HG02642 (cell line): ENCODE measurements around the gene RIN3.

Source experiments
- ATAC-seq: cut with Tn5 transposase; IDR thresholded peaks from one replicate; pipeline ENCODE4 v1.9.1; 2021; ENCODE audit warnings: mild to moderate bottlenecking; ENCODE audit not compliant: unreplicated experiment, poor library complexity

RIN3 gene

DNA sequence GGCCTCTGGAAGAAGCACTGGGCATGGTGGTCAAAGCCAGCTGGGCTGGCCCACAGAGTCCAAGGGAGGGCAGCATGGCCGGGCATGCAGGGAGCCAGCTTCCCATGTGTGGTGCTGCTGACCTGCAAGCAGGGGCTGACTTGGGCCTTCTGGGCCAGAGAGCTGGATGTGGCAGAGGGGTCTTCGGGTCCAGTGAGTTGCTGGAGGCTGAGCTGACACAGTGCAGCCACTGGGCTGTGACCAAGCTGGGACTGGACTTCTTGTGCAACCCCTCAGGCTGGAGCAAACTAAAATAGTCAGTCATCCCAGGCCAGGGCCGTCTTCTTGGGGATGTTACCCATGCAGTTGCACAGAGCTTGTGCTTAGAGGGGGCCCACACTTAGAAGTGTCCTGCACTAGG is 7.3 kb upstream of the RIN3 start:
- ATAC-seq = no peak

DNA sequence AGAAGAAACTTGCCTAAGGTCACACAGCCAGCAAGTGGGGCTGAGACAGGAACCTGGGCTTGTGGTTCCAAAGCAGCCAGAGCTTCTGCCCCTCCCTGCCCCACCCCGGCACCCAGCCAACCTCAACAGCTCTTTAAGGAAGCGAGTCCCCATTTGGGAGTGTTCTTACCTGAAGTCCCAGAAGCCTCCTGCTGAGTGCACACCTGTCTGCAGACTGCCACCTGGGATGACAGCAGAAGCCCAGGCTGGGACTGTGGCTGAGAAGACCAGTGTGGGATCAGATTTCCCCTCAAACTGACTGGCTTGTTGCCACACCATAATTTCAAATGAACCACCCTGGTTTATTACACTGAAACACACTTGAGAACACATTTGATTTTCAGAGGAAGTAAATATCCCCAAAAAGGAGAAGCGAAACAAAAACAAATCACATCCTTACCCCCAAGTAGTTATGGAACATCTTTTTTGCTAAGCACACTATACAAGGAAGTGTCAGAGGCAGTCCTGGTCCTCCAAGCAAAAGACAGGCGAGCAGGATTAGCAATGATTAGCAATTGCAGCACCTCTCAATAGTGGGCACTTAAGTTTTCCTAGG is 6.3 kb upstream of the RIN3 start:
- ATAC-seq = no peak

DNA sequence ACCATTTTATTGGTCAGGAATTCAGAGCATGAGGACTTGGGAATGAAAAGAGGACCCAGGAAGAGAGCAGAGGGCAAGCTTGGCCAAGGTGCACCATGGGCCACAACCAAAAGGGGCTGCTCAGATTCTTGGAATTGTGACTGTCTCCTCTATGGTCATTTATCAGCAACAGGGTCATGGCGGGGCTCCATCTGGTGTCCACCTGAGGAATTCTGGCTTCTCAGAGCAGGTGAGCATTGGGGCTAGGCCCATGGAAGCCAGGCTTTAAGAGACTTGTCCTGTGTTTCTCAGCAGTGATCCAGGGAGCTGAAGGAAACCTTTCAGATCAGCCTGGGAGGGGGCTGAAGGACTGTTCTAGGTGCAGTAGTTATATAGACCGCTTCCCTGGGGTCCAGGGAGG is 2.6 kb upstream of the RIN3 start:
- no peak for ATAC-seq

DNA sequence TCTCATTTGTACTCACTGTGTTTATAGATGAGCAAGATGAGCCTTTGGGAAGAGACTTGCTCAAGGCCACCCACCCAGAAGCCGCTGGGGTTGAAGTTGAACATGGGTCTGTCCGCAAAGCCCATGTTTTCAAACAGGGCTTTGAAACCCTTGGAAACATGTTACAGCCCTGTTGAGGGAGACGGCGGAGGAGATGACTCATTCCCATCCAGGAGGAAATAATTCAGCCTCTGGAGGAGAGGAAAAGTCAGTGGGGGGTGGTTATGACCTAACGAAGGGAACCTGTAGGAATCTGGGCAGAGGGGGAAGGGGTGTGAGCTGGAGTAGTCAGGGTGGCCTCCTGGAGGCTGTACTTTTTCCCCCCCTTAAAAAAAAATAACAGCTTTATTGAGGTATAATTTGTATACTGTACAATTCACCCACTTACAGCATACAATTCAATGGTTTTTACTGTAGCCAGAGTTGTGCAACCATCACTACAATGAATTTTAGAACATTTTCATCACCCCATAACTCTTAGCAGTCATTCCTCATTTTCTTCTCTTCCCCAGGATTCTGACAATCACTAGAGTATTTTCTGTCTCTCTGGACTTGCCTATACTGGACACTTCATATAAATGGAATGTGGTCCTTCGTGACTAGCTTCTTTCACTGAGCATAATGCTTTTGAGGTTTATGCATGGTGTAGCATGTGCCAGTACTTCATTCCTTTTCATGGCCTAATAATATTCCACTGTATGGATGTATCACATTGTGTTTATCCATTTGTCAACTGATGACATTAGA is 1.9 kb upstream of the RIN3 start:
- no peak for ATAC-seq

DNA sequence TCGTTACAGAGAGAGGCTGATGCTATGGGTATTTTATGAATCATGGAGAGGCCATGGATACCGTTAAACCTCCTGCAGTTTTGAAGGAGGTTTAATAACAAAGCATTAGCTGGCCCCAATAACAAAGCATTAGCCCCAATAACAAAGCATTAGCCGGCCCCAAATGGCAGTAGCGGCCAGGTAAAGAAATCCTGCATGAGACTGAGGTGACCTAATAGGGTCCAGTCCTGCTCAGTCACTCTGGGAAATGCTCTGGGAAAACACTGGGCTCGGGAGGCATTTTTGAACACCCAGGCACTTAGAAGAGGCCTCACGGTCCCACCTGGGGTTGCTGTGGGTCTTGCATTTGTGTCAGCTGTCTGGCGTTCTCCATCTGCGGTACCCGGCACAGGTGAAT is 776 bp upstream of the RIN3 start:
- no peak for ATAC-seq

DNA sequence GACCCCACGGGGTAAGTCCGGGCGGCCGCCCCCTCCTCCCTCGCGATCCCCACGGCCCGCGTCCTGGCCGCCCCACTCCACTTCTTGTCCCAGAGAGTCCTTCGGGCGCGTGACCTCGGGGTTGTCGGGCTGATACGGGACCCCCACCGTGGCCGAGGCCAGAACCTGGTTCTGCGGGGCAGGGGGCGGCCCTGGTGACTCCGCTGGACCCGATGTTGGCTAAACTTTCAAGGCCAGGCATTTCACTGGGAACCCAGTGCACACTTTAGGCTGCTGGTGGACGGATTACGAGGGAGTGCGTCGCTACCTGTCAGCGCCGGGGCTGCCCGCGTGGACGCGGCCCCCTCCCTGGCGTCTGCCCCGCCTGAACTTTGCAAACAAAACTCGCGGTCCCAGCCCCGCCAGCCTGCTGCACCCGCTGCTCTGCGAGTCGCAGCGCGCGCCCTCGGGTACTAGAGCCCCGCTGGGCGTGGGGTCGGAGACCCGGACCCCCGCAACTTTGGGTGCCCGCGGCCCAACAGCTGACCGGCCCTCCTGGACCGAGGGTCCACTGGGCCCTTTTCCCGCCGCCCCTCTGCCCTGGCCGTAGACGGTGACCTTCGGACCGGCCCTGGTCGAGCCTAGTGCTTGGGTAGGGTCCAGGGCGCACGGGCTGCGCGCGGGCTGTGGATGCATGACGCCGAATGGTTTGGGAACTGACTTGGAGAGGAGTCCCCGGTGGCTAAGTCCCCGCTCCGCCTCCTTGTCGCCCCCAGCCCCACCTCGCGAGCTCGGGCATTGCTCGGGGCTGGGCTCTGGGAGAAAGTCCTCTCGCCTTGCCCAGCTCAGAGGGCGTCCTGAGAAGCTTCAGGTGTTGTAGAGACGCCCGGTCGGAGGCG is 624 bp downstream of the RIN3 start:
- ATAC-seq = peak; percentile 41

DNA sequence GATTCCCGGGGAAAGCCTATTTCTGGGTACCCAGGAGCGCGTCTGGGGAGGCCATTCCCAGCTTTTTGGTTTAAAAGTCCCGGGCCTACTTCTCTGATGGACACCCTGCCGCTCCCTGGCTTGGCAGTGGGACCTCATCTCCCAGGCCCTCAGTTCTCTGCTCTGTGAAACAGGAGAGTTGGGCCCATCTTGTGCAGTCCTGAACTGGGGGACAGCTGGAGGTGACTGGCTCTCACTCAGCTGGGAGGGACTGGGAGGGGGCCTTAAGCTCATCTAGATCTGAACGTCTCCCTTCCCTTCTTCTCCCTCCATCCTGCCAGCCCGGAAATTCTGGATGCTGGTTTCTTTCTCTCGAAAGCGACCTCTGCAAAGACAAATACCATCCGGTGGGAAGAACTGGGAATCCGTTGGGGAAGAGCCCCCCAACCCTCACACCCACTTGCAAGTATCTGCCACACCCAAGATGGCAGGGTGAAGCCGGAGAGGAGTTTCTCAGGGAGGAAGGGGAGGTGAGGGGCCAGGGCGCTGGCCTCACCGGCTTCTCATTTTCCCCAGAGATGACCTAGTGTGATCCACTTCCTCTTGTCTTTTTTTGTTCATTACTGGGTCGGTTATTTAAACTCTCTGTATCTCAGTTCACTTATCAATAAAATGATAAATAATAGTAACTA is 1.4 kb downstream of the RIN3 start:
- ATAC-seq = no peak

DNA sequence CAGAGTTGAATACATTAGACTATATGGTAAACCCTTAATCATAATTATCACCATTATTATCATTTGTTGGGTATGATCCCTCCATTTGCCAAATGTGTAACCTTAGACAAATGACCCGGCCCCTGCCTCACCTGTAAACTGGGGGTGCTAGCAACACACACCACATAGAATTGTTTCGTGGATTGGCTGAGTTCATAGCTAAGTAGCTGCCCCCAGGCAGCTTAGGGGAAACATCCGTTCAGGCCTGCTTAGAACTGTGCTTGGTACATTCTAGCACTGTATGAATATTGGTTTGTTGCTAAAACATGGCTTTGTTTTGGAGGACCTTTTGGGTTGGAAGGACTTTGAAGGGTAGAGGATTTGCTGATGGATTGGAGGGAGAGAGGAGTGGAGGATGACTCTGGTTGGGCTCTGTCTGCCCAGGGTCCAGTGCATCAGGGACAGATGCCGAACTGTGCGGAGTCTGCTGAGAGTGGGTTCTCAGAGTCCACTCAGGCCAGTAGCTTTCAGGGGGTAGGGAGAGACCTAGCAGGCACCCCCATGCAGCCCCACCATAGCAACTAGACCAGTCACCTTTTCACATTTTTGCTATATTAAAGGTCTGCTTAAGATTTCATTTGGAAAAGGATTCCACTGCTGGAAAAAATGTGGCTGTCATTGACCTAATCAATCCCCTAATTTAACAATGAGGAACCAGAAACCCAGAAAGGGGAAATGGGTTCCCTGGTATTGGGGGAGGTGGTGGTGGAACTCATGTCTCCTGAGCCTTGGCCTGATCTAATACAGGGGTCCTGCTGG is 2.2 kb downstream of the RIN3 start:
- no peak for ATAC-seq

DNA sequence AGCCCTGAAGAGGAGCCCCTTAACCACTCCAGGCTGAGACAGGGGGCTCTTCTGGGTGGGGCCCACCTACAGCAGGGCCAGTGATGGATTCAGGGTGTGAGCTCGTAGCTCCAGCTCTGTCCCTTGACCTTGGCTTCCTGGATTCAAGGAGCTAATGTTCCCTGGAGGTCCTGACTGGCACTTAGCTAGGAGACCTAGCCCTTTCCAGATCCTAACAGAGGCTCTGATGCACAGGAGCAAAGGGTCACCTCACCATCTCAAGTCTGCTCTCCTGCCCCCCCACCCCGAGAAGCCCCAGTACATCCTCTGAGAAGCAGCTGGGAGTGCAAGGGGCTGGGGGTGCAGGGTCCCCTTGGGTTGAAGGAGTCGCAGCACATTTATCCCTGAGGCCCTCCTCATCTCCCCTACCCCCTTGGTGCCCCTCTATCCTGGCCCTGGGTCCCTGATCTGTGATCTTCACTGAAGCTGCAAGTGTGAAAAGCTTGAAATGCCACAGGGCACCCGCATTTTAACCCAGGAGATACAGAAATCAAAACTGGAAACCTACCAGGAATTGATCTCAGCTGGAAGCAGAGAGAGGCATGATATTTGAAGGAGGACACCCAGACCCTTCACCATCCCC is 2.9 kb downstream of the RIN3 start:
- no peak for ATAC-seq

DNA sequence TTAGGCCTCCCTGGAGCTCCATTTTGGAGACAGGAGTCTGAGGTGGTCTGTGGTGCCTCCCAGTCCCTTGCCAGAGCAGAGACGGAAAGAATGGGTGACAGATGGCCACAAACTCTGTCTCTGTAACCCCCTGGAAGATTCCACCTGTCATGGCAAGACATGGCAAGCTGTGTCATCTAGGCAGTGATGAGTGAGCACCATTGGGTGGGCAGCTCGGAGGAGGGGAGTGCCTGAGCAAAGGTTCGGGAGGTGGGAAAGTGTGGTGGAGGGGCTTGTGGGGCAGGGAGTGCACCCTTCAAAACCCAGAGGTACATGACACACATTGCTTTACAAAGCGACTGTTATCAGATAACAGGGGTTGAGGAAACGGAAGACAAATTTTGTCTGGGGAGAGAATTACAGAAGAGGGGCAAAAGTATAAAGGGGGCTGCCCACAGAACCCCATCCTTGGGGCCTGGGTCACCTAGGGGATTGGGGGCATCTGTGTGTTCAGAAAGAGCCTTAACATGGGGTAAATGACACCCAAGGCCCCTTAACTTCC is 3.5 kb downstream of the RIN3 start:
- ATAC-seq = no peak

DNA sequence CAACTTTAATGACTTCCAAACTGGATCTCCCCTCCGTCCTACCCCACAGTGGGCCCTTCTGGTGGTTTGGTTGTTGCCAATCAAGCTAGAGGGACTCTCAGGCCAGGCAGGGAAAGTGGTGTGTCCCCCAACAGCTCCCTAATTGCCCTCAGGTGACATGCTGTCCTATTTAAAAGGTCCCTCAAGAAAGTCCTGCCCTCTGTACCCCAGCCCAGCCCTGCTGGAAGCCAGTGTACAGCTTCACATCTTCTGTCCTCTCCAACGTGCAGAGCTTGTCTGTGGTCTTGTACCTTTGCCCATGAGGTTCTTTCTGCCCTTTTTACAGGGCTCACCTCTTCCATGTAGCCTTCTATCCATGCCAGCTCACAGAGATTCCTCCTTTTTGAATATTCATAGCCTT is 4.2 kb downstream of the RIN3 start:
- ATAC-seq = no peak

DNA sequence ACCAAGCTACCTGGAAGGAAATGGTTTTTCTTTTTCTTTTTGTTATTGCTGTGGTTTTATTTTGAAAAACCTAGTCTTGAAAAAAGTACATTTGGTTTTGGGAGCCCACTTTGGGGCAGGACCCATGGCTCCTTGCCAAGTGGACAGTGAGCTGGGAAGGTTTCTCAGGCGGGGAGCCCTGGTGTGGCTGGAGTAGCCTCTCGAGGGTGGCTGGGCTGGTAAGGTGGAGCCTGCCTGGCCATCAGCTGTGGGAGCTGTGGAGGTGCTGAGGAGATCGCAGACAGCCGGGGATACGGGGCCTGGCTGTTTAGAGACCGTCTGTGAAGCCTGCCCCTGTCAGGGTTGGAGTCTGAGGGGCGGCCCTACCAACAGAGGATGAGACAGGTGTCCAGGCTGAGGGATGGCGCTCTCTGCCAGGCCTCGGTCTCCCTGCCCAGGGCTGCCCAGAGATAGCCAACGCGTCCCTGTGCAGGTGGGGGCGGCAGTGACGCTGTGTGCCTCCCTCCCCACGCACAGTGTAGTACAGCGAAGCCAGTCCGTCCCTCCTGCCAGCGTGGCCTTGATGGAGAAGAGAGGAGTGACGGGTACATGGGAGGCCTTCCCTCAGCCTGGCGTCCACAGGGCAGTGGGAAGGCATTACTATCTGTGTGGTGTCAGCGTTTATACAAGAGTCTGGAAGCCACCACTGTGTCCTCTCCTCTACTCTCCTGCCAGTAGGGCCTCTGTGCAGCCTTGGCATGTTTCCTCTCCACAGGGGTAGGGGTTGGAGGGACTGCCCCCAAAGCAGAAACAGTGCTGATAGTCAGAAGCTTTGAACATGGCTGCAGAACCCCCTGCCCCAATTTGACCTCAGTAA is 5.9 kb downstream of the RIN3 start:
- ATAC-seq = no peak

DNA sequence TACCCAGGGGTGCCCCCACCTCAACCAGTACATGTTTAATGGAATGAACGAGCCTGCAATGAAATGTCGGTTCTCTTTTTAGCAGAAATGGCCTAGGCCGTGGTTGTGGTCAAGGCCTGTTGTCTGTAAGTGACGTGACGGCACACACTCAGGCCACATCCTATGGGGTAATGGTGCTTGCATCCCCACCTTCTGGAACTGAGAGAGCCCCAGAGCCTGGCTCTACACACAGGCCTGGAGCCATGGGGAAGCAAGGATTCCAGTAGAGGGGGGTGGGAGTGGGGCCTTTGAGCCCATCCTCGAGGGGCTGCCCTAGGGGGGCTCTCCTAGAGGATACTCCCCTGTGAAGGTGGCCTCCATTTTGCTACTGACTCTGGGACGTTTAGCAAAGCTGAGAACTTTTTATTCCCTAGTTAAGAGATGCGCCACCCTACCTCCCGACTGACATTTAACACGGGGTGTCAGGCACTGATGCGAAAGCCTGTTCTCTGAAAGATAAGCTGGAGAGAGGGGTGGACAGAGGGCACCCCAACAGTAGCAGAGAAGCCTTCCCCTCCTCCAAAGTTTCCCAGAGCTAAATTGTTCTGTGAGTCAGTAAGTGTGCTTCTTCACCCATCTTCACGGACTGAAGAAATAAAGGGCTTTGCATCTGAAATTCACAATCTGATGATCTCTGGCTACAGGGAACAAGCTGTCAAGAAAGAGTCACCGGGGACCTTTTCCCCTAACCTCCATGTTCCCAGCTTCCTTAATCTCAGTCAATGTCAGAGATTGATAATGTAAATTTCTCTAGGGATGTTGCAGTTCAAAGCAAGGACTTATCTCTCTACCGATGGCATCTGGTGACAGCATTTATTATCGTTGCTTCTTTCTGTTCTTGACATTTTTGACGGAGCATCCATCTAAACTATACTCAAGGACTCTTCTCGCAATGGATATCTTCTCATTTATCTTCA is 6.8 kb downstream of the RIN3 start:
- no peak for ATAC-seq

DNA sequence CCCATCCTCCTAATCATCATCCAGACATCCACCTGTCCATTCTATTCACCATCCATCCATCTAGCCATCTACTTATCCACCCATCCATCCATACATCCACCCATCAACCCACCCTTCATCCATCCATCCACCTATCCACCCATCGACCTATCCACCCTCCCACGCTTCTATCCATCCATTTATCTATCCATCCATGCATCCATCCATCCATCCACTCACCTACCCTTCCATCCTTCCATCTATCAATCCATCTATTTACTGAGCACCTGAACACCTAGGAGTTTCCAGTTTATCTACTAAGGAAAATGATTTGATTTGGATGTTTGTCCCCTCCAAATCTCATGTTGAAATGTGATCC is 7.5 kb downstream of the RIN3 start:
- no peak for ATAC-seq

DNA sequence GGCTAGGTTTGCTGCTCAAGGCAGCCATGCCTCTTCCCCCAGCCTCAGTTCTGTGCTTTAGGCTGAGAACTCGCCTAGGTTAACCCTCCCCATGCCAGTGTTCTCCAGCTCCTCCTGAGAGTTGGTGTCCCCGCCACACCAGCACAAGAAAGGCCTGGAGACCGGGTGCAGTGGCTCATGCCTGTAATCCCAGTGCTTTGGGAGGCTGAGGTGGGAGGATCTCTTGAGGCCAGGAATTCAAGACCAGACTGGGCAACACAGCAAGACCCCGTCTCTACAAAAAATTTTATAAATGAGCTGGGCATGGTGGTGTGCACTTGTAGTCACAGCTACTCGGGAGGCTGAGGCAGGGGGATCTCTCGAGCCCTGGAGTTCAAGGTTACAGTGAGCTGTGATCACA is 10.2 kb downstream of the RIN3 start:
- ATAC-seq = no peak

DNA sequence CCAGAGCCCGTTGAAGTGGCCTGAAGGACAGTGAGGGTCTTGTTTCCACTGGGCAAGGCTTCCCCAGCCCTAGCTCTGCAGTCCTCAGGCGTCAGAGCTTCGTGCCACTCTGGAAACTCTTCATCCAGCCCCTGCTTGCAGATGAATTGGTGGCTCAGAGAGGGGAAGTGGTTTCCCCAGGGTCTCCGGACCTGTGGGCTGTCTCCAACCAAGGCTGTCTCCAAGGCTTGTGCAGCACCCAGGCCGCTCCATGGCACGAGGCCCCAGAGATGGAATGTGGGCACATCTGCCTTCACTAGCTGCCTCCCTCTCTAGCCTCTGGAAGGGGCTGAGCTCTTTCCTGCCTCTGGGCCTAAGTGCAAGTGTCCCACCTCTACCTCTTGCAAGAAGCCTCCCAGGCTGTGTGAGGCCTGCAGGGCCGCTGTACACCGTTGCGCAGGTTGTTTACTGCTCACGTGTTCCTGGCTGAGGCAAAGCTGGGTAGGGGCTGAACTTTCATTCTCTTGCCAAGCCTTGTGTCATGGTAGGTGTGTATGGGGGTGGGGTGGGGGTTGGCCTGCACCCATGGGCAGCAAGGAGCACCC is 11.1 kb downstream of the RIN3 start:
- ATAC-seq = no peak
